Activated naive CD4-positive, alpha-beta T cell treated with anti-CD3 and anti-CD28 coated beads, Interleukin-2, amount 50 U/mL, for 16 hours (primary cell): ENCODE results near the gene ETS1.
"Not testable (repeated sequence)": the region's sequence is repeated elsewhere in the genome, so short reads cannot be mapped to it uniquely, and the experiment has no call there.

Experiments used
- DNase-seq: peaks from one replicate; pipeline ENCODE4 v3.0.0-alpha.2; 2020

The ETS1 gene

GRCh38 chr11:128458321-128458720, 129.0 kb downstream of the ETS1 start:
- DNase-seq = no peak

GRCh38 chr11:128457874-128458273, 129.5 kb downstream of the ETS1 start:
- no peak for DNase-seq

- DNase-seq = no peak
These were observed 130.6 kb downstream of the ETS1 start for GRCh38 chr11:128456566-128457268.

- no peak for DNase-seq
These were observed 131.6 kb downstream of the ETS1 start for GRCh38 chr11:128455766-128456165.

- no peak for DNase-seq
These were observed 133.7 kb downstream of the ETS1 start for GRCh38 chr11:128453444-128454336.

- no peak for DNase-seq
These were observed 135.5 kb downstream of the ETS1 start for GRCh38 chr11:128451652-128452470.

GRCh38 chr11:128450882-128451651, 136.3 kb downstream of the ETS1 start:
- DNase-seq = no peak

- DNase-seq = not testable (repeated sequence)
These were observed 136.9 kb downstream of the ETS1 start for GRCh38 chr11:128450425-128450824.

GRCh38 chr11:128448981-128449713, 138.2 kb downstream of the ETS1 start:
- no peak for DNase-seq

- no peak for DNase-seq
These were observed 139.0 kb downstream of the ETS1 start for GRCh38 chr11:128448200-128448886.

GRCh38 chr11:128447233-128447632, 140.1 kb downstream of the ETS1 start:
- no peak for DNase-seq

GRCh38 chr11:128445921-128446320, 141.4 kb downstream of the ETS1 start:
- DNase-seq = not testable (repeated sequence)

- DNase-seq = no peak
These were observed 150.2 kb downstream of the ETS1 start for GRCh38 chr11:128437136-128437535.

- no peak for DNase-seq
These were observed 152.5 kb downstream of the ETS1 start for GRCh38 chr11:128434818-128435217.

GRCh38 chr11:128434411-128434810, 152.9 kb downstream of the ETS1 start:
- no peak for DNase-seq

GRCh38 chr11:128432926-128433325, 154.4 kb downstream of the ETS1 start:
- no peak for DNase-seq

GRCh38 chr11:128431931-128432330, 155.4 kb downstream of the ETS1 start:
- DNase-seq = no peak

- no peak for DNase-seq
These were observed 158.4 kb downstream of the ETS1 start for GRCh38 chr11:128428935-128429334.

GRCh38 chr11:128424851-128425285, 162.5 kb downstream of the ETS1 start:
- no peak for DNase-seq

GRCh38 chr11:128424271-128424711, 163.1 kb downstream of the ETS1 start:
- no peak for DNase-seq
